Kidney (tissue), 14 donors: ENCODE data around the gene C1orf226. TPM values are rescaled to one million over a fixed set of nuclear protein-coding genes. Genes with fewer than 3 reads are reported as not detected.
A peak's percentile ranks its signal among the peaks of the same experiment; 100 is the strongest.

ENCODE experiments used
- DNase-seq, 5 donors: peaks; one replicate each; pipeline ENCODE4 v3.0.0-alpha.2; 2013 to 2020
- FAIRE-seq: peaks from 2 replicates; lab custom pipeline; 2012; peaks lifted over from hg19 to GRCh38; lab: Jason Lieb, UNC
- H3K27ac ChIP-seq, 2 donors: one replicate each; pipeline ENCODE4 v1.7.0; 2013; ENCODE audit warnings: low read depth in 2 of 2, low read length in 2 of 2, inconsistent platforms in 1 of 2
- H3K27me3 ChIP-seq: one replicate; pipeline ENCODE4 v1.7.1; 2013; ENCODE audit warnings: low read length, inconsistent platforms; ENCODE audit not compliant: control insufficient read depth, insufficient read depth
- H3K36me3 ChIP-seq, 3 donors: one replicate each; pipeline versions ENCODE4 v1.7.0 to v1.7.1; 2013; ENCODE audit warnings: low read length in 3 of 3, control low read depth in 1 of 3, inconsistent platforms in 1 of 3; ENCODE audit not compliant: insufficient read depth in 3 of 3, control insufficient read depth in 2 of 3
- H3K4me1 ChIP-seq, 3 donors: one replicate each; pipeline versions ENCODE4 v1.7.0 to v1.7.1; 2013; ENCODE audit warnings: low read length in 3 of 3, inconsistent platforms in 1 of 3, low read depth in 1 of 3; ENCODE audit not compliant: control insufficient read depth in 2 of 3, insufficient read depth in 2 of 3
- H3K4me3 ChIP-seq, 3 donors: one replicate each; pipeline versions ENCODE4 v1.7.0 to v1.8.1; 2013; ENCODE audit warnings: low read length in 3 of 3, control low read depth in 1 of 3, inconsistent platforms in 1 of 3
- H3K9ac ChIP-seq, 3 donors: one replicate each; pipeline versions ENCODE4 v1.7.0 to v1.7.1; 2013; ENCODE audit warnings: low read length in 3 of 3, control low read depth in 1 of 3, inconsistent platforms in 1 of 3
- H3K9me3 ChIP-seq, 3 donors: one replicate each; pipeline versions ENCODE4 v1.7.0 to v1.7.1; 2013; ENCODE audit warnings: low read length in 3 of 3, control low read depth in 1 of 3, inconsistent platforms in 1 of 3; ENCODE audit not compliant: control insufficient read depth in 2 of 3, insufficient read depth in 1 of 3
- intact Hi-C: fragments of 100-400 bp; cut with DNase I; formaldehyde crosslinking; loops from one replicate; pipeline ENCODE4 v1.11.1; 2022
- polyA plus RNA-seq: library from polyadenylated mRNA; stranded (reverse); fragments of 350-450 nt; fragmentation: Illumina TruSeq; extraction: RNeasy Lipid Tissue Mini Kit (QIAGEN cat#74804); gene quantifications from one replicate; pipeline ENCODE4 v1.2.3, GENCODE V29; 2014; ENCODE audit warnings: low read depth, low replicate concordance; ENCODE audit not compliant: insufficient read depth
- total RNA-seq: library from RNA; stranded (reverse); fragmentation: NEBNext Ultra II Directional; extraction: Animal tissue kit (Norgen Biotek cat#: 25700); gene quantifications from one replicate; pipeline ENCODE4 v1.2.1, GENCODE V29; 2021
- TF ChIP-seq, protein P1 (sequence below): IDR thresholded peaks from 3 replicates; pipeline ENCODE4 v1.5.1; 2012; ENCODE audit warnings: mild to moderate bottlenecking, moderate library complexity, borderline replicate concordance; ENCODE audit not compliant: insufficient read depth; ENCODE audit errors: extremely low read depth
- donor health status: control.
- donor health status: control.
- donor health status: control.
- donor health status: control.
- donor health status: control.
- donor health status: DM: yes; HTN: yes; CAD: no.
- donor health status: Normal renal cell carcinoma (clear cell type).

C1orf226 gene
- total and polyA plus RNA-seq, 2 donors from 2014 or later, result 4.9 to 15.2 TPM

DNA sequence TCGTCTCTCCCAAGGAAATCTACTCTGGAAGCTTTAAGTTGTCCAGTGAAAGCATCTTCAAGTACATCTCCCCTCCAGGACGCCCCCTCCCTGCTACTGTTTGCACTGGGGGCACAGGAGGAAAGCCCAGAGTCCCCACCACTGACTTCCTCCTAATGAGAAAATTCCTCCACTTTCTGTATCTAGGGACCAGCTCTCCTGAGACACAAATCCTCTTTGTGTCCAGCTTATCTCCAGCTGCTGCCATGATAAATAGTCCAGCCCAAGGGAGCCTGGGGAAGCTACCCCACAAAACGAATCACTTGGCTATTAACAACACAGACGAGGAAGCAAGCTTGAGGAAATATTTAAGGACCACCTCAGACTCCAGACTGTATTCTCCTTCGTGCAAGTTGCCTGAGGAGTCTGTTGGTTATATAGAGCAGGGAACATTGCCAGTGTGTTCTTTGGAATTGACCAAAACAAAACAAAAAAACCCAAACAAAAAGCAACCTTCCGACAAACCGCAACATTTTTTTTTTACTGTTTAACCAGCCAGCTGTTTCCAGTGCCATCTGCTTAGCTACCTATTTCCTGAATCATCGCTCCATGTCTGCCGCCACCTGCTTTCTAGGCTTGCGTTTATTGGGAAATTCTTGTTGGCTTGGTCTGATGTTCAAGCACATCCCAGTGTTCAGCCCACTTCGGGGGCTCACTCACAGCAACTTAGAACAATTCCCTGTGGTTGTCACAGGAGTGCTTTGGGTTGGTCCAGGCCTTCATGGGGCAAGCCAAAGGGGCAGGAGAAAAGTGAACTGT, 7.7 kb downstream of the C1orf226 start:
- Histone ChIP-seq H3K27me3 (no peaks in the 10 kb centered on the region), H3K36me3 (no peaks in the 10 kb centered on the region), H3K27ac (no peak overlapping the region), H3K4me1 (peaks cover 0 to 6% (median 0%) of the 10 kb centered on the region in 3 donors), H3K9ac (no peak overlapping the region), H3K4me3 (no peak overlapping the region), H3K9me3 (no peaks in the 10 kb centered on the region)
- no peak for DNase-seq
- intact Hi-C loops, result no loop called here
- FAIRE-seq, result no peak
- TF ChIP-seq, protein P1, sequence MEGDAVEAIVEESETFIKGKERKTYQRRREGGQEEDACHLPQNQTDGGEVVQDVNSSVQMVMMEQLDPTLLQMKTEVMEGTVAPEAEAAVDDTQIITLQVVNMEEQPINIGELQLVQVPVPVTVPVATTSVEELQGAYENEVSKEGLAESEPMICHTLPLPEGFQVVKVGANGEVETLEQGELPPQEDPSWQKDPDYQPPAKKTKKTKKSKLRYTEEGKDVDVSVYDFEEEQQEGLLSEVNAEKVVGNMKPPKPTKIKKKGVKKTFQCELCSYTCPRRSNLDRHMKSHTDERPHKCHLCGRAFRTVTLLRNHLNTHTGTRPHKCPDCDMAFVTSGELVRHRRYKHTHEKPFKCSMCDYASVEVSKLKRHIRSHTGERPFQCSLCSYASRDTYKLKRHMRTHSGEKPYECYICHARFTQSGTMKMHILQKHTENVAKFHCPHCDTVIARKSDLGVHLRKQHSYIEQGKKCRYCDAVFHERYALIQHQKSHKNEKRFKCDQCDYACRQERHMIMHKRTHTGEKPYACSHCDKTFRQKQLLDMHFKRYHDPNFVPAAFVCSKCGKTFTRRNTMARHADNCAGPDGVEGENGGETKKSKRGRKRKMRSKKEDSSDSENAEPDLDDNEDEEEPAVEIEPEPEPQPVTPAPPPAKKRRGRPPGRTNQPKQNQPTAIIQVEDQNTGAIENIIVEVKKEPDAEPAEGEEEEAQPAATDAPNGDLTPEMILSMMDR, result no peak

DNA sequence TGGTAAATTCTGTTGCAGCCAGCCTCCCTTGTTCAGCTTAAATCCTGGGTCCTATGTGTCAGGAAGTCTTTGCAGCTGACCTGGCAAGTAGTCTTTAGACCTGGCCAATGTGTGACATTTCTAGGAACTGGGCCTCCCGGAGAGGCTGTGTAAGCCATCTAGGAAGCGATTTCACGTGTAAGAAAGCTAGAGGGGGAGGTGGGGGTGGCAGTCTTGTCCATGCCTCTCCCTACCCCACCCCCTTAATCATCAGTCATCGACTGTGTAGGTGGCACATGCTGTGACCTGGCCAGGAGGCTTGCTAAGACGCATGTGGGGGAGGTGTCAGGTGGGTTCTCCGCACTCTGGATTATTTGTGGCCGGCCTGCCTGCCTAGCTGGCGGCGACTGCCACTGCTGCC, 8.4 kb downstream of the C1orf226 start:
- FAIRE-seq (no peak), DNase-seq (peak in 2 of 5 donors; percentile 22 to 41)
- H3K27me3 ChIP-seq, result no peaks in the 10 kb centered on the region
- no peak overlapping the region for H3K4me3 ChIP-seq
- H3K27ac ChIP-seq, result no peak overlapping the region
- intact Hi-C loops, result no loop called here
- peaks cover 0 to 6% (median 0%) of the 10 kb centered on the region in 3 donors for H3K4me1 ChIP-seq
- TF ChIP-seq, protein P1, result no peak
- H3K9ac ChIP-seq, result no peak overlapping the region
- H3K9me3 ChIP-seq, result no peaks in the 10 kb centered on the region
- H3K36me3 ChIP-seq, result no peaks in the 10 kb centered on the region

DNA sequence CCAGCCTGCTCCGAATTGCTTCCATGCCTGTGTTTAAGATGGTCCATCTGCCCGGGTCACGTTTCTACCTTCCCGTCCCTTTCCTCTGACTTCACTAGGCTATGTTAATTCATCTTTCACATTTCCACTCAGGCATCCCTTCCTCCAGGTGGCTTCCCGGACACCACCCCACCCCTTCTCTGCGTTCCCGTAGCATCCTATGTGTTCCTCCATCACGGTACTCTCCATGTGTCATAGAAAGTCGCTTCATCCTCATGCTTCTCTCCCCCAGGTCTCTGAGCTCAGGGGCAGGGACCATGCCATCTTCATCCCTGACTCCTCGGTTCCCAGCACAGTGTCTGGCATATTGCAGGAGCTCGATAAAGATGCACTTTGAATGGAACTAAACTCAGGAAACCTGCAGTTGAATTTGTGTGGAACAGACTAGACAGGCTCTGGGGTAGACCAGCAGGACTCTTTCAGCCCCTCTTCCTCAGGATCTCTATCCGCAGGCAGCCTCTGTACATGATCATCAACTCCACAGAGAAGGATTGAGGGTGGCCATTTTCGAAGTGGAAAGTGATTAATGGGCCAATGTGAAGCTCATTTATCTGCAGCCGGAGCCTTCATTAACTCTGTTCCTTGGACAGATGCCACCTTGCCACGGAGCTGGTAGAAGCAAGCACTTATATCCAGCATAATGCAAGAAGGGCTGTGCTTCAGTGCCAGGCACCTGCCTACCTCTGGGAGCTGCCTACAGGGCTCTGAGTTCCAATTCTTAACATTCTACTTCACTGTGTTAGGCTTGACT, 9.1 kb downstream of the C1orf226 start:
- H3K4me3 ChIP-seq, result no peak overlapping the region
- peaks cover 0 to 6% (median 0%) of the 10 kb centered on the region in 3 donors for H3K4me1 ChIP-seq
- no peaks in the 10 kb centered on the region for H3K9me3 ChIP-seq
- FAIRE-seq (no peak), DNase-seq (no peak)
- no peaks in the 10 kb centered on the region for H3K36me3 ChIP-seq
- no peak overlapping the region for H3K9ac ChIP-seq
- TF ChIP-seq, protein P1, result no peak
- intact Hi-C loops, result no loop called here
- no peaks in the 10 kb centered on the region for H3K27me3 ChIP-seq
- no peak overlapping the region for H3K27ac ChIP-seq
